Skeletal muscle tissue (tissue), 4 donors: ENCODE measurements around the gene FOXP1. TPM values are rescaled to one million over a fixed set of nuclear protein-coding genes. Genes with fewer than 3 reads are reported as not detected.

ENCODE experiments used
- H3K27ac ChIP-seq: one replicate; pipeline ENCODE4 v1.7.0; 2013; ENCODE audit warnings: mild to moderate bottlenecking, low read depth, low read length, inconsistent platforms
- H3K27me3 ChIP-seq, 3 donors: one replicate each; pipeline ENCODE4 v1.7.0; 2013; ENCODE audit warnings: low read length in 3 of 3; ENCODE audit not compliant: control insufficient read depth in 3 of 3, insufficient read depth in 3 of 3
- H3K36me3 ChIP-seq, 3 donors: one replicate each; pipeline ENCODE4 v1.7.0; 2013; ENCODE audit warnings: low read length in 3 of 3; ENCODE audit not compliant: control insufficient read depth in 3 of 3, insufficient read depth in 3 of 3
- H3K4me1 ChIP-seq, 3 donors: one replicate each; pipeline ENCODE4 v1.7.0; 2013; ENCODE audit warnings: low read length in 3 of 3, mild to moderate bottlenecking in 3 of 3; ENCODE audit not compliant: control insufficient read depth in 3 of 3, insufficient read depth in 3 of 3
- H3K4me3 ChIP-seq, 3 donors: one replicate each; pipeline ENCODE4 v1.7.0; 2013; ENCODE audit warnings: low read length in 3 of 3
- H3K9ac ChIP-seq, 3 donors: one replicate each; pipeline ENCODE4 v1.7.0; 2013; ENCODE audit warnings: low read length in 3 of 3, mild to moderate bottlenecking in 3 of 3, moderate library complexity in 2 of 3, low read depth in 1 of 3
- H3K9me3 ChIP-seq, 3 donors: one replicate each; pipeline ENCODE4 v1.7.0; 2013; ENCODE audit warnings: low read length in 3 of 3; ENCODE audit not compliant: control insufficient read depth in 3 of 3
- total RNA-seq: library from RNA; depleted of rRNA; stranded (reverse); fragments of >200 nt; gene quantifications from one replicate; pipeline ENCODE4 v1.2.3, GENCODE V29; 2014
- donor health status: Osteomylitis.

FOXP1 gene
- total RNA-seq, 1 donor from 2014 or later: 36.0 TPM

DNA sequence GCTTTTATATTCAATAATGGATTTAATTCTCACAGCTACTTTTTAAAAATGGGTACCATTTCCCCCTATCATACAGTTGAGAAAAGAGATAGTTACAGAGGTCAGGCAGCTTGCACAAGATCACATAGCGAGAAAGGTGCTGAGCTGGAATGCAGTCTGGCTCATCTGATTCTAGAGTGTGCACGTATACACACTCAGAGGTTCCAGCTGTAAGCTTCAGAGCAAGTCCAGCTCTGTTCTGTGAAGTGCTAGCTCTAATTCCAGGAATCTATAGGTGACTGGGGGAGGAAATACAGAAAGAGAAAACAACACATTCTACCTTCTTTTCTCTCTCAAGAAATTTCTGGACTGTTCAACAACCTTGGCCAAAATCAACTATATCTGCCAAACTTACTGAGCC is 318.7 kb downstream of the FOXP1 start:
- Histone ChIP-seq H3K4me1 (no peaks in the 10 kb centered on the region), H3K36me3 (no peaks in the 10 kb centered on the region), H3K9me3 (no peaks in the 10 kb centered on the region), H3K27me3 (no peaks in the 10 kb centered on the region), H3K9ac (no peak overlapping the region), H3K4me3 (no peak overlapping the region), H3K27ac (no peak overlapping the region)

DNA sequence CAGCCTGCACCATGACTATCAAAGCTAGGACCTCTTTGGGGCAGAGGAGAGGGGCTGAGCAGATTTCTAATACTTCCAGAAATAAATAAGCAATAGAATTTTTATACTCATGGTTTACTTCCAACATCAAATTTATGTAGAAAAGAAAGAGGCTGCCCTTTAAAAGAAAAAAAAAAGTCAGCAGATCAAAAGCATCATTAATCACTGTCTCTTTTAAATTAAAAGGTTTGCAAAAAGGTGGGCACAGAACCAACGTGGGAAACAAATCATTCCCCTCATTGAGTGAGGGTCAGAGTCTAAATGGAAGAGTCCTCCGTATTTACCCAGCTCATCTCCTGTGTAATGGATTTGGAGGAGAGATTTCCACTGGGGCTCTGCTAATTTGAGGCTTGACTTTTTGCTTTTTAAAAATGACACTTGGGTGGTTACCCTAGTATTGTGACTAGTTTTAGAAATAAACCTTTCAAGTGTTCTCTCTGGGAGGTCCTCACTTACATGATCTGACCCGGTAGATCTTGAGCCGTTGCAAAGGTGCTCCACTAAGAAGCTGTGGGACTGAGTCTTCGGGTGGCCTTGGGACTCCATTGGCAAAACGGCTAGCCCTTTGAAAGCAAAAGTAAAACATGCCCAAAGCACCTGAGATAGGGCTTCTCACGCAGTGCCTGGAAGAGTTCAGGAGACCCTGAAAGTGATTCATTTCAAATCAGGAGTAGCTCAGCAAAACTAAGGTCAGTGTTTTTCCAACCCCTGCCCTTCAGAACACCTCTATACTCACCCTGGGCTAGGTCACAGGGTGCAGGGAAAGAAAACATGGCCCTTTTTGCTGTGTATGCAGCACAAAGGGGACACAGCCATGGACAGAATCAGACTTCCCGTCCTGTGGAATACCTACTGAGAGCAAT is 320.9 kb downstream of the FOXP1 start:
- H3K27me3 ChIP-seq: no peaks in the 10 kb centered on the region
- H3K27ac ChIP-seq: no peak overlapping the region
- no peaks in the 10 kb centered on the region for H3K36me3 ChIP-seq
- H3K4me3 ChIP-seq: no peak overlapping the region
- no peaks in the 10 kb centered on the region for H3K4me1 ChIP-seq
- H3K9ac ChIP-seq: no peak overlapping the region
- no peaks in the 10 kb centered on the region for H3K9me3 ChIP-seq

DNA sequence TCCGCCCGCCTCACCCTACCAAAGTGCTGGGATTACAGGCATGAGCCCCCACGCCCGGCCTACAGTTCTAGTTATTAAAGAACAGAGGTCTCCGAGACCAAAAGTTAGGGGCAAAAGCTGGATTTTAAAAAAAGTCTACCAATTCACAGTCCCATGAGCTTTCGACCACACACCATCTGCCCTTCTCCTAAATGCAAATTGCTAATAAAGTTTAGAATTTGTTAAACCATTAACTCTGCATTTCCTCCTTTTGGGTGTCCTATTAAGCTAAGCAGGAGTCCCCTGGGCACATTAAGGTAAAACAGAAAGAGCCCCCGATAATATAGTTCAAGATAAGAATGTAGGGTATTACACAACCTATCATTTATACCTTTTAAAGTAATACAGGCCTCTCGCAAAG is 322.7 kb downstream of the FOXP1 start:
- H3K27me3 ChIP-seq: no peaks in the 10 kb centered on the region
- no peak overlapping the region for H3K9ac ChIP-seq
- H3K27ac ChIP-seq: no peak overlapping the region
- no peaks in the 10 kb centered on the region for H3K9me3 ChIP-seq
- no peak overlapping the region for H3K4me3 ChIP-seq
- no peaks in the 10 kb centered on the region for H3K36me3 ChIP-seq
- H3K4me1 ChIP-seq: no peaks in the 10 kb centered on the region

DNA sequence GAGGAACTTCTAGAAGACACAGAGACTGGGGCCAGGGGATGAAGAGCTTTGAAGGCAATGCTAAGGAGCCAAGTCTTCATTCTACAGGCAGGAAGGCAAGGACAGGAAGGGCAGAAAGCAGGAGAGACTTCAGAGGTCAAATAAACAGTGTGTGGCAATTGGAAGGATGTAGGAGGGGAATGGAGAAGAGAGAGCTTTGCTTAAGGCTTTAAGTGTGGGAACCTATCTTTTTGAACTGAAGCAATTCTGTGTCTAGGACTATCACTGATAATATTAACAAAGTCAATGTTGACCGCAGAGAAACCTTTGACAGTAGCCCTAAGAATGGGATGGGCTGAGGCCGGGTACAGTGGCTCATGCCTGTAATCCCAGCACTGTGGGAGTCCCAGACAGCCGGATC is 325.0 kb downstream of the FOXP1 start:
- Histone ChIP-seq H3K27me3 (no peaks in the 10 kb centered on the region), H3K9ac (no peak overlapping the region), H3K36me3 (no peaks in the 10 kb centered on the region), H3K4me1 (peaks cover 5 to 11% (median 8%) of the 10 kb centered on the region in 3 donors), H3K9me3 (no peaks in the 10 kb centered on the region), H3K4me3 (no peak overlapping the region), H3K27ac (no peak overlapping the region)

DNA sequence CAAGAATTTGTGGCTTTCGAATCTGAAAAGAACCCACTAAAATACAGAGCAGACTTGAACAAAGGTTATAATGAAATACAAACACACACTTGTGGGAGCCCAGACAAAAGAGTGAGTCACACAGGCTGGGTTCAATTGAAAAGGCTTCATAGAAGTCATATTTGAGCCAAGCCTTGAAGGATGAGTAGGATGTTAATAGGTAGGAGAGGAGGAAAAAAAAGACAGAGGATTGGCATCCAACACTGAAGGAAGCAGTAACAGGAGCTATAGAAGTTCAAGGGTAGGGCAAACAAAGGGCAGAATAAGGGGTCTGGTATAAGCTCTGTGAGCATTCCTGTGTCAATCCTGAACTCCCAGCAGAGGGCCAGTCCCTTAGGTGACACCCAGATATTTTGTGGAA is 325.4 kb downstream of the FOXP1 start:
- no peaks in the 10 kb centered on the region for H3K9me3 ChIP-seq
- H3K27ac ChIP-seq: no peak overlapping the region
- no peaks in the 10 kb centered on the region for H3K36me3 ChIP-seq
- H3K4me1 ChIP-seq: peaks cover 5 to 11% (median 8%) of the 10 kb centered on the region in 3 donors
- H3K9ac ChIP-seq: no peak overlapping the region
- H3K27me3 ChIP-seq: no peaks in the 10 kb centered on the region
- H3K4me3 ChIP-seq: no peak overlapping the region

DNA sequence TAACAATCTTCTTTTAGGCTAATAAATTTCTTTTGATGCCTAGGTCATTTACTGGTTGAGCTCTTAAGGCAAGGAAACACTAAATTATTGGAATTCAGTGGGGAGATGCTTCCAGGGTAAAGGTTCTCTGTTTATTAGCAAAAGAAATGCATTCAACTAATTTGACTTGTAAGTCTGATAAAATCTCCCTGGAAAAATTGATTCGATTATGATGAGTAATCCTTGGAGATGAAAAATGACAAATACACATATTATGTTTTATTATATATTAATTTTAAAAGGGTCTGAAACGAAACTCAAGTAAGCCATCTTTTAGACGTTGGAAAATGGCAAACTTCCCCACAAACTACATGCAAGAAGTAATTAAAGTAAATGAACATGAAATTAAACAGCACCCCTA is 328.0 kb downstream of the FOXP1 start:
- Histone ChIP-seq H3K27ac (no peak overlapping the region), H3K27me3 (no peaks in the 10 kb centered on the region), H3K9me3 (no peaks in the 10 kb centered on the region), H3K4me3 (no peak overlapping the region), H3K9ac (no peak overlapping the region), H3K36me3 (no peaks in the 10 kb centered on the region), H3K4me1 (peaks cover 5 to 11% (median 8%) of the 10 kb centered on the region in 3 donors)

DNA sequence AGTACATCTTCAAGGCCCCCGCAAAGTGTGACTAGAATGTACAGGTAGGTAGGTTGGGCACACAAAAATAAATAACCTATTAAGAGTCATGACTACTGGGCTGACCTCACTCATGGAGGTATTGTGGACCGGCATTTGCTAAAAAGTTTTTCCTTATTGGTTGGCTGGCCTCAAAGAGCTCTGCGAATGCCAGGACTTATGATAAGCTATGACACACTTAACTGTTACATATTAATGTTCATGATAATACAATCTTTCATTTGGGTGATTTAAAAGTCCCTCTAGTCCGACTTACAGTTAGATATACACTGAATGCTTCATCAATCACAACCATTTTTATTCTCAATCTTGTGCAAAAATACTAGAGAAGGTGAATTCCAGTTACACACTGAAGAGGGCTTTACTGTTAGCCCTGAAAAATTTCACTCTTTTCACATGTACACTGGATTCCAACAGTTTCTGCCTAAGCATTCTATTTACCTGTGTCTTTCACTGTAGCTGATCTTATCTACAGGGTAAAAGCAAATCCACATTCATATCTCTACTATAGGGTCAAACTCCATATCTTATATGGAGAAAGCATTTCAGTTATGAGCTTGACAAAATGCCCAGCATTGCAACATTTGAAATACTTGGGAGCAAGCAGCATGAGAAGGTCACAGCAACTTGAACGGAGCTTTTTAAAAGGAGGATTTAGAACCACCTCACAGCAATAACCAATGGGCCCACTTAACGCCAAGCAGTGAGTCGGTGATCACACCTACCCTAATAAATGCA is 329.1 kb downstream of the FOXP1 start:
- Histone ChIP-seq H3K9me3 (no peaks in the 10 kb centered on the region), H3K9ac (no peak overlapping the region), H3K36me3 (no peaks in the 10 kb centered on the region), H3K27ac (no peak overlapping the region), H3K4me1 (peaks cover 5 to 14% (median 12%) of the 10 kb centered on the region in 3 donors), H3K4me3 (peak overlapping the region in 1 of 3 donors; percentile 18), H3K27me3 (no peaks in the 10 kb centered on the region)

DNA sequence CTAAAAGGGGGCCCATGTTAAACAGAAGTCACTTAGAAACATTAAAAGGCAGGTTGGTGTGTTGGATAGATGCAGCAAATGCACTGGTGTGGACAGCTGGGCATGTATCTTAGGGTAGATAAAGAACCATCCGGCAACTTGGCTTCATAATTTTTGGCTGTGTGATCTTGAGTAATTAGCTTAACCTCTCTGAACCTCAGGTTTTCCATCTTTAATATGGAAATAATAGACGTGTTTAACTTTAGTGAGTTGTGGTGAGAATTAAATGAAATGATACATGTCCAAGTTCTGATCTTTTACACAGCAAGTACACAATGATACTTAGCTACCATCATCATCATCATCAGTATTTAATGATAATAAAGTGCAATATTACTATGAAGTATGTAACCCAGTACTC is 330.4 kb downstream of the FOXP1 start:
- no peaks in the 10 kb centered on the region for H3K36me3 ChIP-seq
- no peak overlapping the region for H3K27ac ChIP-seq
- H3K9me3 ChIP-seq: no peaks in the 10 kb centered on the region
- H3K4me1 ChIP-seq: peaks cover 7 to 17% (median 17%) of the 10 kb centered on the region in 3 donors
- H3K4me3 ChIP-seq: no peak overlapping the region
- H3K9ac ChIP-seq: no peak overlapping the region
- no peaks in the 10 kb centered on the region for H3K27me3 ChIP-seq

DNA sequence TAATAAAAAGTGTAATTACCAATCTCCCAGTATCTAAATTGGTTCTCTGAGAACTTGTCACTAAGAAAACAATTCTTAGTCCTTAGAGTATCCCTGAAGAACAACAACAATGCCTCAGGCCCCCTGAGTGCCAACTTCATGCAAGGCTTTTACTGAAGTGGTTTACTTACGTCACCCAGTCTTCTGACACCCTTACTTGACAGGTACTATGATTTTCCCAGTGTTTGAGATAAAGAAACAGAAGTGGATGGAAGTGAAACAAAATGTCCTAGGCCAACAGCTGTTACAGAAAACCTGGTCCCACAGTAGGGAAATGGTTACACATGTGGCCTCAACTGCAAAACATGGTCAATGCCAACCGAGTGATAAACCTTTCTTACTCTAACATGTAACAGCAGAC is 331.1 kb downstream of the FOXP1 start:
- Histone ChIP-seq H3K36me3 (no peaks in the 10 kb centered on the region), H3K9me3 (no peaks in the 10 kb centered on the region), H3K4me1 (peaks cover 9 to 20% (median 17%) of the 10 kb centered on the region in 3 donors), H3K9ac (no peak overlapping the region), H3K27ac (no peak overlapping the region), H3K4me3 (no peak overlapping the region), H3K27me3 (no peaks in the 10 kb centered on the region)

DNA sequence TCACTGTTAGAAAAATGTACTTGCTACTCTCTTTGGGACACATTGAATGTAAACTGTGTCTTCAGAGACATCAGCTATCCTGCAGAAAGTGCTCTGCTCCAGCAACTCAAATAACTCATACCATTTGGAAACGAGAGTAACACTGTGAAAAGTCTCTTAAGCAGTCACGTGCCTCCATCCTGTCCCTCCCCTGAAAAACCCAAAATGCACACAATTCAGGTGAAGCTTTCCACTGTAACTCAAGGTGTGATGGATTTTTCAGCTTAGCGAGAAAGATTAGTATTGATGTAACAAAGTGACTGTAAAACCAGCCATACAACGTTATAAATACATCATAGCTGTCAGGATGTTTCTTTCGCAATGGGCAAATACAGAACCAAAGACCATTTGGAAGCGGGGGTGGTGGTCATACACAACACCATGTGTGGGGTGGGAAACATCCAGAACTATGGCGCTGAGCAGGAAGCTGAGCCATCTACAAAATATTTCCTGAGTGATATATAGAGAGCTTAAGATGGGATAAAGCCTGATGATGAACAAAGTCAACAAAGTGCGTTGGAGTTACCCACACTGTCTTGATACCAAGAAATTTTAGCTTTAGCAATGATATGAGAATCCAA is 332.3 kb downstream of the FOXP1 start:
- H3K4me3 ChIP-seq: no peak overlapping the region
- no peak overlapping the region for H3K27ac ChIP-seq
- H3K9me3 ChIP-seq: no peaks in the 10 kb centered on the region
- no peaks in the 10 kb centered on the region for H3K36me3 ChIP-seq
- peaks cover 12 to 23% (median 20%) of the 10 kb centered on the region in 3 donors for H3K4me1 ChIP-seq
- no peaks in the 10 kb centered on the region for H3K27me3 ChIP-seq
- H3K9ac ChIP-seq: no peak overlapping the region
